Activated CD4-positive, alpha-beta T cell treated with anti-CD3 and anti-CD28 coated beads, Interleukin-2, Interleukin-4, amounts not matched to agents 100 ng/mL and 50 ng/mL, durations not matched to agents 16 hours and 8 hours (primary cell): Measurements from ENCODE around the gene CEP43.

Experiments used
- DNase-seq: peaks from one replicate; pipeline ENCODE4 v3.0.0-alpha.2; 2020; ENCODE audit warnings: low spot score

Gene CEP43, protein sequence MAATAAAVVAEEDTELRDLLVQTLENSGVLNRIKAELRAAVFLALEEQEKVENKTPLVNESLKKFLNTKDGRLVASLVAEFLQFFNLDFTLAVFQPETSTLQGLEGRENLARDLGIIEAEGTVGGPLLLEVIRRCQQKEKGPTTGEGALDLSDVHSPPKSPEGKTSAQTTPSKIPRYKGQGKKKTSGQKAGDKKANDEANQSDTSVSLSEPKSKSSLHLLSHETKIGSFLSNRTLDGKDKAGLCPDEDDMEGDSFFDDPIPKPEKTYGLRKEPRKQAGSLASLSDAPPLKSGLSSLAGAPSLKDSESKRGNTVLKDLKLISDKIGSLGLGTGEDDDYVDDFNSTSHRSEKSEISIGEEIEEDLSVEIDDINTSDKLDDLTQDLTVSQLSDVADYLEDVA

DNA sequence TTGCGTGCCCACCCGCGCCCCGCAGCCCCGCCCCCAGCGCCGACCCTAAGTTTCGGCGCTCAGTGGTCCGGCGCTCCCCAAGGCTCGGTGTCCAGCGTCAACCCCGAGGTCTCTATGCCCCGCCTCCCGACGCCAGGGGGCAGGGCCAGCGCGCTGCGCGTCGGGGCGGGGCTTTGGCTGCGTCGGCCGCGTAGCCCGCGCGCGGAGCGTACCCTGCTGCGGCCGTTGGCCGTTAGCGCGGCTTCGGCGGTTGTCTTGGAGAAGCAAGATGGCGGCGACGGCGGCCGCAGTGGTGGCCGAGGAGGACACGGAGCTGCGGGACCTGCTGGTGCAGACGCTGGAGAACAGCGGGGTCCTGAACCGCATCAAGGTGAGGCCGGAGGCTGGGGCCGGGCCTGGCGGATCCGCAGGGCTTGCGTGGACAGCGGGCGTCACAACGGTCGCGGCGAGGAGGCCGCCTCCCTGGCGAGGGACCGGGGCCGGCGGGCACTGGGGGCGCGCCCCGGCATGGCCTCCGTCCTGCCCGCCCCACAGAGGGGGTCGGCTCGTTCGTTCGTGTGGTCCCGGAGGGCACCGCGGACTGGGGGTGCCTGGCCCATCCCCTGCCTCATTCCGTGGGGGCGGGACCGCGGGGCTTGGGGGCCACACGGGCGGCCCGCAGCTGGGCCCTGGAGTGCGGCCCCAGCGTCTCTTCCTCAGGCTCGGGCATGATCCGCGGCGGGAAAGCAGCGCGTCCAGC, at the start of gene CEP43:
TSS of gene CEP43 (plus strand) at position 253 of the 739 bp plus-strand sequence. CDS start at position 269, 16 bp downstream.
- DNase-seq: peak; percentile 93

GRCh38 chr6:166949528-166950442, 49.4 kb upstream of the CEP43 start:
- DNase-seq: no peak

DNA sequence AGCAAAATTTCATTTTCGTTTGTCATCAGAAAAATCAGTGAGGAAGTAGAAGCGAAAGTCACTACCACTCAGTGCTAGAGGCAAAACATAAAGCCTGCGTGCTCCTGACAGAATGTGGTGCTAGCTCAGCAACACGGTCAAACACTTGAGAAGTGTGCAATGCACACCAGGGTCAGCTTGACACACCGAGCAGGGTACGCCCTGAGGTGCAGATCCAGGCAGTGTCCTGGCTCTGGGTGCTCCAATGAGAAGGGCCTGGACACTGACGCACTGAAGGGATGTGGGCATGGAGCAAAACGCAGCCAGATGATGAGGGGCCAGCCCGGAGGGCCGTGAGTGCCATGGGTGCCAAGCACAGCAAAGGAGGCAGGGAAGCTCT, 48.8 kb upstream of the CEP43 start:
- peak; percentile 78 for DNase-seq

GRCh38 chr6:166950892-166951669, 48.1 kb upstream of the CEP43 start:
- peak; percentile 87 for DNase-seq

GRCh38 chr6:166951670-166952060, 47.5 kb upstream of the CEP43 start:
- DNase-seq: no peak

GRCh38 chr6:166952121-166952520, 47.1 kb upstream of the CEP43 start:
- DNase-seq: no peak

GRCh38 chr6:166952567-166953486, 46.4 kb upstream of the CEP43 start:
- peak; percentile 50 for DNase-seq

GRCh38 chr6:166954118-166954713, 45.0 kb upstream of the CEP43 start:
- DNase-seq: no peak

DNA sequence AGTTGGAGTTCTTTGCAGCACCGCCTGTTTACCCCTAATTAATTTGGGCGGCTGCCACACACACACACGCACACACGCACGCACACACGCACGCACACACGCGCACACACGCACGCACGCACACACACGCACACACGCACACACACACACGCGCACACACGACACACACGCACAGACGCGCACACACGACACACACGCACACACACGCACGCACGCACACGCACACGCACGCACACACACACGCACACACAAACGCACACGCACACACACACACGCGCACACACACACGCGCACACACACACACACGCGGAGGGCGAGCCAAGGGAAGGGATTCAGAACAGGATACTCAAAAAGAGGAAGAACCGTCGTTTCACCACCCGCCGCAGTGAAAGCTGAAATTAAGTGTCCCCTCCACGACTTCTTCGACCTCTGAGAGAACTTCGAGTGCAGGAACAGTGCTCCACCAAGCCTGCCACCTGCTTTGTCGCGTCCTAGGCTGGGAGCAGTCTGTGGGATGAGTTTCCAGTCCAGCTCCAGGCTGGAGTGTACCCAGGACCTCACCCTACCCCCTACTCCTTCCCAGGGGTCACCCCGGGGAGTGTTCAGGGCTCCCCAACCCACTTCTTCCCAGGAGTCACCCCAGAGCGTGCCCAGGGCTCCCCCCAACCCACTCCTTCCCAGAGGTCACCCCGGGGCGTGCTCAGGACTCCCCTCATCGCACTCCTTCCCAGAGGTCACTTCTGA, 43.9 kb upstream of the CEP43 start:
- DNase-seq: peak; percentile 37

GRCh38 chr6:166955865-166956443, 43.2 kb upstream of the CEP43 start:
- DNase-seq: no peak

DNA sequence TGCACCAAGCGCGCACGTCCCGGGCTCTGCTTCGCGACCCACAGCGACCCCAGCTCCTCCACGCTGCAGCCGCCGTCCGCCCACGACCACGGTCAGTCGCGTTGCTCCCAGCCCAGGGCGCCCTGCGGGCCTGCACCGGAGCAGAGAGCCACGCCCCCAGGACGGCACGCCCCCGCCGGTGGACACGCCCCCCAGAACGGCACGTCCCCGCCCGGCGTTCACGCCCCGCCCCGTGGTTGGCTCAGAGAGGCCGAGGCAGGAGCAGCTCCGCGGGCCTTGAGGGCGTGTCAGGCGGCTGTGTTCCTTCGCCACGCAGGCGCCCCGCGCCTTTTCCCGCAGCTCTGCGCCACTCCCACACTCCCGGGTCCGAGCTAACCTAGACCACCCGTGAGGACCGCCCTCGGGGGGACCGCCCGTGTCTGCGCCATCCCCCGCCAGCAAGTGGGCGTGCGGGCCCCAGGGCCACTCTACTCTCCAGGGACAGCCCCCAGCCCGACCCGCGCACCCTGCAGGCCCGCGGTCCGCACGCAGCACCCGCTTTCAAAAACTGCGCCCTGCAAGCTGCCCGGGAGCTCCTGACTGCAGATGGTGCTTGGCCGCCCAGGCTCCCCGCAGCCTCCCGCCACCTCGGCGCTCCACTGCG, 42.6 kb upstream of the CEP43 start, which contains the start of gene RNASET2:
TSS of gene RNASET2 (minus strand) at position 107 of the 643 bp plus-strand sequence. CDS start 368 bp downstream, outside the sequence.
- DNase-seq: peak; percentile 97

- peak; percentile 35 for DNase-seq
Observed at GRCh38 chr6:166957087-166957804, 42.0 kb upstream of the CEP43 start.

DNA sequence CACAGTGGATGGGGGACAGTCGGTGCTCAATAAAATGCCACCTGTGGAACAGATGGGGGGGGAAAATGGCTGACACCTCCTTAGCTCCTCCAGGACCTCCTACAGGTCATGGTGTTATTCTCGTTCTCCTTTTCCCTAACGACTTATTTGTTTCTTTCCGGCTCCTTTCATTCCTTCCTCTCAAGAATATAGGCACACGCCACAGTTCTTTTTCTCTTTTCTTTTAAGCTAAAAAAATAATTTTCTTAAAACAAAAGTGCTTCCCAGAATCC, 41.5 kb upstream of the CEP43 start:
- DNase-seq: no peak

DNA sequence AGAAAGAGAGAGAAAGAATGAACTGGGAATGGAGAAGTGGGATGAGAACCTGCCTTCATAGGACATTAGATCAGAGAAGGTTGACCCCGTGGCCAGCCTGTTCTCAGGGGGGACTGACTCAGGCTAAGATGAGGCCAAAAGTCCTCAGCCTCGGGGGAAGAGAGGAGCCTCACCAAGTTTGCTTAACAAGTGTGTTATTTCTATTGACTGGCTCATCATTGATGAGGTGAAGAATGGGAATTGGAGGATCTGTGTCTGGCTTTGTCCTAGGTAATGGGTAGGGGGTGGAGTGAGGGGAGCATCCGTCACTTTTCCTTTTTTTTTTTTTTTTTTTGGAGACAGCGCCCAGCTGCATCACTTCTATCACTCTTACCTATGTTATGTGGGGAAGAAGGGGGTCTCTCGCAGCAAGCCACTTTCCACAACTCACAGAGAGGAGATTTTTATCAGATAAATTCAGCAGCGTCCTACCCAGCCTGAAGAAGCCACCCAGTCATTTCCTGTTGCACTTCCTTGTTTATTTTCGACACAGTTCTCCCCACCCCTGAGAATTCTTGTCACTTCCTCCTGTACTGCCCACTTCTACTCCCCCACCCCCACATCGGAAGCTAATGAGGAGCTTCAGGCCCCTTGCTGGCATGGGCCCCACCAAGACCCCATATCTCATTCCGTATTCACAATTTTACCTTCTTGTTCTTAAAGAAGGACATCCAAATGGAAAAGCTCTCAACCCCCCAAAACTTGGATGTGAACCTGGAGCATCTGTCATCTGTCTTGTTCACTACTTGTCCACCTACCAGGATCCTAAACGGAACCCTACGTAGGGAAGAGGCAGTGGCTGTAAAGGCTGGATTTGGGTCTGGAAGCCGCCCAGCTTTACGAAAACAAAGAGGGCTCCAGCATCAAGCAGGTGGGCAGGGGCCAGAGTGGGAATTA, 40.0 kb upstream of the CEP43 start:
- peak; percentile 60 for DNase-seq

GRCh38 chr6:166959911-166960608, 39.1 kb upstream of the CEP43 start:
- DNase-seq: no peak

DNA sequence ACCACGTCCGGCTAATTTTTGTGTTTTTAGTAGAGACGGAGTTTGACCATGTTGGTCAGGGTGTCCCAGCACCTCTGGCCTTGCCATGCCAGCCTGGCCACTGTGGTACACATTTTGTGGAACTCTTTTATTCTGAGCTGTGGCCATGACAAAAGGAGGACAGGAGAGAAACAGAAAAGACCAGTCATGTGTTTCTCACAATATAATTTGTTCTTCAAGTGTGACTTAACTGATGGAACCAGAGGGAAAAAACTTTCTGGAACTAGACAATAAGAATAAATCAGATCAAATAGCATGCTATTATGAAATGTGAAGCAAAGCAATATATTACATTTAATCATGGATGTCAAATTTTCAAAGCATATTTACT, 38.6 kb upstream of the CEP43 start:
- DNase-seq: no peak
